ENCODE measurements around the gene SELENOP. TPM values are rescaled to one million over a fixed set of nuclear protein-coding genes. Genes with fewer than 3 reads are reported as not detected.

Gene SELENOP
- total and polyA plus RNA-seq, 2 of the 8 experiments (the other 6 are each of a cell fraction or from before 2014, with no cell fraction given): 5.5 to 19.4 TPM

GRCh38 chr5:42791151-42791550 is 20.5 kb downstream of the SELENOP start (continued):
- TF ChIP-seq USF2 (IDR thresholded peaks at IDR 0.05; ENCODE audit: low read length): no peak
- no peak for TF ChIP-seq JUN (IDR thresholded peaks at IDR 0.05; ENCODE audit: low read depth, low read length)
- TF ChIP-seq SUZ12 (IDR thresholded peaks at IDR 0.05; ENCODE audit: low read length): no peak
- no peak for TF ChIP-seq GABPA (IDR thresholded peaks at IDR 0.05; ENCODE audit: borderline replicate concordance, insufficient read depth, low read length)
